OCI-LY3 (cell line): ENCODE measurements around the gene KLHDC3.

ENCODE experiments used
- H2AFZ ChIP-seq: fragments of 200-600, 300-600 bp; shearing (Covaris generic); 2 replicates; pipeline ENCODE4 v1.6.0; 2014; ENCODE audit warnings: antibody characterized with exemption, low read depth, low read length
- H3K27ac ChIP-seq: fragments of 200-600, 300-600 bp; sonication (generic); 2 replicates; pipeline ENCODE4 v1.5.1; 2014; ENCODE audit warnings: mild to moderate bottlenecking, low read length, moderate library complexity, mixed read lengths
- H3K27me3 ChIP-seq: fragments of 200-600, 300-600 bp; sonication (generic); 2 replicates; pipeline ENCODE4 v1.6.1; 2014; ENCODE audit warnings: low read depth, low read length, mixed read lengths
- H3K36me3 ChIP-seq: fragments of 200-600, 300-600 bp; sonication (generic); replicated peaks from 2 replicates; pipeline ENCODE3; 2014; ENCODE audit warnings: low read depth, low read length, mixed read lengths
- H3K4me1 ChIP-seq: fragments of 300-600, 200-600 bp; sonication (generic); 2 replicates; pipeline ENCODE4 v1.6.1; 2014; ENCODE audit warnings: low read length, mixed read lengths
- H3K4me2 ChIP-seq: fragments of 200-600, 300-600 bp; sonication (generic); 2 replicates; pipeline ENCODE4 v1.6.1; 2014; ENCODE audit warnings: low read length, mixed read lengths
- H3K4me3 ChIP-seq: fragments of 300-600, 200-600 bp; sonication (generic); 2 replicates; pipeline ENCODE4 v1.5.1; 2014; ENCODE audit warnings: antibody characterized with exemption, mild to moderate bottlenecking, low read length, moderate library complexity
- H3K79me2 ChIP-seq: fragments of 300-600, 200-600 bp; shearing (Covaris generic); 2 replicates; pipeline ENCODE4 v1.6.1; 2014; ENCODE audit warnings: mild to moderate bottlenecking, low read length, mixed read lengths
- H3K9ac ChIP-seq: fragments of 300-600, 200-600 bp; shearing (Covaris generic); 2 replicates; pipeline ENCODE4 v1.6.0; 2014; ENCODE audit warnings: mild to moderate bottlenecking, low read length, moderate library complexity
- H3K9me3 ChIP-seq: fragments of 200-600, 300-600 bp; shearing (Covaris generic); 2 replicates; pipeline ENCODE4 v1.6.1; 2014; ENCODE audit warnings: low read length, mixed read lengths; ENCODE audit not compliant: insufficient read depth
- H4K20me1 ChIP-seq: fragments of 200-600, 300-600 bp; sonication (generic); 2 replicates; pipeline ENCODE4 v1.6.1; 2016; ENCODE audit warnings: low read length, mixed read lengths; ENCODE audit not compliant: insufficient read depth
- EZH2phosphoT487 ChIP-seq: fragments of 200-600 bp; shearing (Covaris generic); IDR thresholded peaks from 2 replicates; pipeline ENCODE4 v1.6.1; 2018; ENCODE audit warnings: antibody characterized with exemption, mixed run types, low read depth
- TF ChIP-seq, protein P1 (sequence below): fragments of 200-600, 300-600 bp; sonication (generic); IDR thresholded peaks from 2 replicates; pipeline ENCODE4 v1.5.1; 2014; ENCODE audit warnings: antibody characterized with exemption, low read length, low read depth

KLHDC3 gene

DNA sequence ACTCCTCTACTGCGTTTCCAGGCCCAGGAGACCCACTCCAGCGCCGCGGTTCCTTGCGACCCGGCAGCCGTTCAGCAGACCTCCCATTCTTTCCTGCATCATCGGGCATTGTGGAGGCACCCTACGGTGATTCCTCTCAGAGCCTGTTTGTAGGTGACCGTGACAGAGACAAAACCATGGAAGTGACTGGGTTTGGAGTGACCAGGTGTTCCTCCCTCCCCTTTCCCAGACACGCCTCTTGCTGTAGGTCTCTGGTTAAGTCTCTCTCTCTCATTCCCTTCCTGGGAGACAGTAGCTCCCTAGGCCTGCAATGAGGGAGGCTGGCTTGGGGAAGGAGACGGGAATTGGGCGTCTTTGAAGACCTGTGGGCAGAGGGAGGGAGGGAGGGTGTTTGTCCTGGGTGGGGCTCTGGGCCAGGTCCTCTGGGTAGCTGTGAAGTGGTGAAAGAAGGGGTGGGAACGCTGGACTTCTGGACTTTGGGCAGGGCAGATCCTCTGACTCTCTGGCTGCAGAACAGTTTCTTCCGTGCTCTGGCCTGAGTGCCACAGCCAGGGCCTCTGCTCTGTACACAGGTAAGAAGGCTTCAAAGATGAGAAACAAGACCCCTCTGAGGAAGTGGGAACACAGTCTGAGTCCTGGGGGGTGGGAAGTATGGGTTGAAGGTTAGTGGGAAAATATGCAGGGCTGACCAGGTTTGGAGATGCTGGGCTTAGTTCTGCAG, 46.1 kb downstream of the KLHDC3 start:
- Histone ChIP-seq H3K9me3 (no peaks in the 10 kb centered on the region), H3K79me2 (peaks cover 18% of the 10 kb centered on the region), H3K9ac (peak overlapping the region; percentile 69), H3K4me2 (peak overlapping the region; percentile 83), H3K4me1 (peaks cover 13% of the 10 kb centered on the region), H2AFZ (peak overlapping the region; percentile 96), H3K27me3 (no peaks in the 10 kb centered on the region), H3K4me3 (peak overlapping the region; percentile 76), H3K36me3 (peaks cover 16% of the 10 kb centered on the region), H3K27ac (peak overlapping the region; percentile 49; the same call in 1 of the 2 replicates), H4K20me1 (no peaks in the 10 kb centered on the region)
- TF ChIP-seq, protein P1, sequence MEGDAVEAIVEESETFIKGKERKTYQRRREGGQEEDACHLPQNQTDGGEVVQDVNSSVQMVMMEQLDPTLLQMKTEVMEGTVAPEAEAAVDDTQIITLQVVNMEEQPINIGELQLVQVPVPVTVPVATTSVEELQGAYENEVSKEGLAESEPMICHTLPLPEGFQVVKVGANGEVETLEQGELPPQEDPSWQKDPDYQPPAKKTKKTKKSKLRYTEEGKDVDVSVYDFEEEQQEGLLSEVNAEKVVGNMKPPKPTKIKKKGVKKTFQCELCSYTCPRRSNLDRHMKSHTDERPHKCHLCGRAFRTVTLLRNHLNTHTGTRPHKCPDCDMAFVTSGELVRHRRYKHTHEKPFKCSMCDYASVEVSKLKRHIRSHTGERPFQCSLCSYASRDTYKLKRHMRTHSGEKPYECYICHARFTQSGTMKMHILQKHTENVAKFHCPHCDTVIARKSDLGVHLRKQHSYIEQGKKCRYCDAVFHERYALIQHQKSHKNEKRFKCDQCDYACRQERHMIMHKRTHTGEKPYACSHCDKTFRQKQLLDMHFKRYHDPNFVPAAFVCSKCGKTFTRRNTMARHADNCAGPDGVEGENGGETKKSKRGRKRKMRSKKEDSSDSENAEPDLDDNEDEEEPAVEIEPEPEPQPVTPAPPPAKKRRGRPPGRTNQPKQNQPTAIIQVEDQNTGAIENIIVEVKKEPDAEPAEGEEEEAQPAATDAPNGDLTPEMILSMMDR, result no peak
- no peak for TF ChIP-seq EZH2phosphoT487

DNA sequence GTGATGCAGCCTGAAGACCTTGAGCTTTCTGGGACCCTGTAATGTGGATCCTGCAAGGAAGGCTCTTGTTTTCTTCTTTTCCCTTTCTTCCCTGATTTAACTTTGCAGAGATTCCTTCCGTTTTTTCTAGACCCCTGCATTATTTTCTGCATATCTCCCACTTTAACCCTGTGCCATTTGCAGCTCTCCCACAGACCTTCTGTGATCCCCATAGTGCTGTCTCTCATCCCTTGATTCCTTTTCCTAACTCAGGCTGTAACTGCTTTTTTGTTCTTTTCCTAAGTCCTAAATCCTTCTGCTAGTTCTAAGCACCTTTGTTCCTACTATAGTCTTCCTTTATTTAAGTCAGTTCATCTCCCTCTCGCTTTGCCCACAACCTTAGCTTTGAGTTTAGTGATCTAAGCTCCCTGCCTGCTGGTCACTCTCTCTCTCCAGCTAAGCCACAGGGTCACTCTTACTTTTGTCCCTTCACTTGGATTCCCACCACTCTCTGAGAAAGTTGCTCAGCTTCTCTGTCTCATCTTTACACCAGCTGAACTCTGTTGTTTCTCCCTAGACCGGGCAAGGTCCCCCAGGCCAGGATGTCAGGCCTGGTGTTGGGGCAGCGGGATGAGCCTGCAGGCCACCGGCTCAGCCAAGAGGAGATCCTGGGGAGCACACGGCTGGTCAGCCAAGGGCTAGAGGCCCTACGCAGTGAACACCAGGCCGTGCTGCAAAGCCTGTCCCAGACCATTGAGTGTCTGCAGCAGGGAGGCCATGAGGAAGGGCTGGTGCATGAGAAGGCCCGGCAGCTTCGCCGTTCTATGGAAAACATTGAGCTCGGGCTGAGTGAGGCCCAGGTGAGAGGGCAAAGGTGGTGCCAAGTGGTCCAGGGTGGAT, 46.9 kb downstream of the KLHDC3 start:
- H3K4me1 ChIP-seq, result peaks cover 13% of the 10 kb centered on the region
- H3K27ac ChIP-seq, result no peak overlapping the region
- no peaks in the 10 kb centered on the region for H3K9me3 ChIP-seq
- H3K4me2 ChIP-seq, result peak overlapping the region; percentile 83
- 0 out of 2 replicates have a peak overlapping the region, but pooled peaks have one; percentile 76 for H3K4me3 ChIP-seq
- no peak for TF ChIP-seq EZH2phosphoT487
- peaks cover 18% of the 10 kb centered on the region for H3K79me2 ChIP-seq
- no peaks in the 10 kb centered on the region for H4K20me1 ChIP-seq
- no peaks in the 10 kb centered on the region for H3K27me3 ChIP-seq
- H2AFZ ChIP-seq, result no peak overlapping the region
- H3K9ac ChIP-seq, result no peak overlapping the region
- H3K36me3 ChIP-seq, result peaks cover 8% of the 10 kb centered on the region

DNA sequence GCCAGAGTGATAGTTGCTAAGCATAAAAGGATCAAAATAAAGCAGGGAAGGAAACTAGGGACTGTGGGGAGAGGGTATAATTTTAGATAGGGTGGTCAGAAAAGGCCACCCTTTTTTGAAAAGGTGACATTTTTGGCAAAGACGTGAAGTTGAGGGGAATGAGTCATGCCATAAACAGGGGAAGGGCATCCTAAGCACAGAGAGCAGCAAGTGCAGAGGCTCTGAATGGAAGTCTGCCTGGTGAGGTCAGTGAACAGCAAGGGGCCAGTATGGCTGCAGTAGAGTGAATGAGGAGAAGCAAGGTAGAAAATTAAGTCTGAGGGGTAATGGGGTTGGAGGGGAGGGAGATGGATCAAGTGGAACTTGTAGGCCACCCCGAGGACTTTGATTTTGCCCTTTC, 47.8 kb downstream of the KLHDC3 start:
- Histone ChIP-seq H3K9ac (no peak overlapping the region), H3K4me1 (peaks cover 13% of the 10 kb centered on the region), H2AFZ (no peak overlapping the region), H3K36me3 (peaks cover 6% of the 10 kb centered on the region), H3K4me3 (no peak overlapping the region), H3K9me3 (no peaks in the 10 kb centered on the region), H3K4me2 (no peak overlapping the region), H3K27ac (no peak overlapping the region), H3K79me2 (peaks cover 18% of the 10 kb centered on the region), H4K20me1 (no peaks in the 10 kb centered on the region), H3K27me3 (no peaks in the 10 kb centered on the region)
- no peak for TF ChIP-seq EZH2phosphoT487
- TF ChIP-seq, protein P1, result no peak

DNA sequence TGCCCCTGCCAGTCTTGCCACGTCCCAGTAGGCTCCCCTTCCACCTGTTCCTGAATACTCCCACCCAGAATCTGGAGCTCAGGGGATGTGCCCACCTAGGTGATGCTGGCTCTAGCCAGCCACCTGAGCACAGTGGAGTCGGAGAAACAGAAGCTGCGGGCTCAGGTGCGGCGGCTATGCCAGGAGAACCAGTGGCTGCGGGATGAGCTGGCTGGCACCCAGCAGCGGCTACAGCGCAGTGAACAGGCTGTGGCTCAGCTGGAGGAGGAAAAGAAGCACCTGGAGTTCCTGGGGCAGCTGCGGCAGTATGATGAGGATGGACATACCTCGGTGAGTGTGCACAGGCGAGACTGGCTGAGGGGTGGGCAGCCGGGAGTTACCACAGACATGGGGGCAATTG, 48.8 kb downstream of the KLHDC3 start:
- Histone ChIP-seq H3K9me3 (no peaks in the 10 kb centered on the region), H3K27ac (no peak overlapping the region), H4K20me1 (no peaks in the 10 kb centered on the region), H3K4me1 (peaks cover 12% of the 10 kb centered on the region), H3K9ac (no peak overlapping the region), H3K27me3 (no peaks in the 10 kb centered on the region), H2AFZ (no peak overlapping the region), H3K4me2 (no peak overlapping the region), H3K79me2 (peaks cover 14% of the 10 kb centered on the region), H3K4me3 (no peak overlapping the region), H3K36me3 (peaks cover 2% of the 10 kb centered on the region)
- TF ChIP-seq, protein P1, result no peak
- TF ChIP-seq EZH2phosphoT487, result no peak
